Activated B cell treated with CpG ODN at 0.5 μM for 24 hours (primary cell): Measurements from ENCODE around the gene RAB28. TPM values are rescaled to one million over a fixed set of nuclear protein-coding genes. Genes with fewer than 3 reads are reported as not detected.

Experiments
- ATAC-seq: fragments of 200-7000 bp; cut with Tn5 transposase; one replicate; pipeline ENCODE4 v1.10.0; 2021; ENCODE audit warnings: low read depth, mild to moderate bottlenecking, moderate library complexity
- CTCF ChIA-PET: fragments of 350-600 bp; sonication (Branson Sonifier 250); formaldehyde crosslinking; loops from one replicate; lab custom pipeline; 2021; ENCODE audit warnings: antibody characterized with exemption; lab: Charles Lee
- POLR2A ChIA-PET: fragments of 350-600 bp; sonication (Branson Sonifier 250); formaldehyde crosslinking; loops from one replicate; lab custom pipeline; 2021; ENCODE audit warnings: antibody characterized with exemption; lab: Charles Lee
- DNase-seq: peaks from one replicate; pipeline ENCODE4 v3.0.0; 2022
- H3K27ac Mint-ChIP-seq: one replicate; pipeline ENCODE4 v1.8.0; 2020; ENCODE audit warnings: mixed read lengths
- H3K27me3 Mint-ChIP-seq: one replicate; pipeline ENCODE4 v1.8.0; 2021; ENCODE audit warnings: mixed read lengths
- H3K36me3 Mint-ChIP-seq: one replicate; pipeline ENCODE4 v1.8.0; 2021; ENCODE audit warnings: low read depth, mixed read lengths
- H3K4me1 Mint-ChIP-seq: one replicate; pipeline ENCODE4 v1.8.0; 2021; ENCODE audit warnings: mixed read lengths
- H3K4me3 Mint-ChIP-seq: one replicate; pipeline ENCODE4 v1.8.0; 2020; ENCODE audit warnings: mild to moderate bottlenecking, mixed read lengths
- H3K9me3 Mint-ChIP-seq: one replicate; pipeline ENCODE4 v1.8.0; 2020; ENCODE audit warnings: mixed read lengths
- CTCF ChIP-seq: fragments of 200-600 bp; IDR thresholded peaks from one replicate; pipeline ENCODE4 v1.8.0; 2022; ENCODE audit warnings: antibody characterized with exemption, mild to moderate bottlenecking
- intact Hi-C: fragments of 100-400 bp; cut with micrococcal nuclease; formaldehyde crosslinking; loops from one replicate; pipeline ENCODE4 v1.15.1; 2024
- total RNA-seq: library from RNA; stranded (reverse); gene quantifications from 2 replicates; pipeline ENCODE4 v1.2.3, GENCODE V29; 2022

The RAB28 gene
- total RNA-seq, 1 donor from 2014 or later = 16.9 TPM

- peaks cover 14% of the 10 kb centered on the region for H3K36me3 Mint-ChIP-seq
- no peak overlapping the region for H3K4me3 Mint-ChIP-seq
- CTCF ChIA-PET = no interaction called here
- no peak overlapping the region for H3K27ac Mint-ChIP-seq
- H3K9me3 Mint-ChIP-seq = peaks cover 3% of the 10 kb centered on the region
- no peak for TF ChIP-seq CTCF
- POLR2A ChIA-PET = no interaction called here
- ATAC-seq = no peak
- DNase-seq = no peak
- peaks cover 34% of the 10 kb centered on the region for H3K4me1 Mint-ChIP-seq
- no peaks in the 10 kb centered on the region for H3K27me3 Mint-ChIP-seq
- intact Hi-C loops = no loop called here
These were observed 53.1 kb downstream of the RAB28 start for GRCh38 chr4:13430834-13431568.

- no peak overlapping the region for H3K4me3 Mint-ChIP-seq
- H3K27ac Mint-ChIP-seq = no peak overlapping the region
- intact Hi-C loops = no loop called here
- H3K4me1 Mint-ChIP-seq = peaks cover 18% of the 10 kb centered on the region
- no peaks in the 10 kb centered on the region for H3K27me3 Mint-ChIP-seq
- H3K9me3 Mint-ChIP-seq = peaks cover 3% of the 10 kb centered on the region
- POLR2A ChIA-PET = no interaction called here
- CTCF ChIA-PET = no interaction called here
- no peak for ATAC-seq
- H3K36me3 Mint-ChIP-seq = peaks cover 21% of the 10 kb centered on the region
- no peak for TF ChIP-seq CTCF
- DNase-seq = no peak
These were observed 56.4 kb downstream of the RAB28 start for GRCh38 chr4:13427599-13428325.

- ATAC-seq = no peak
- H3K9me3 Mint-ChIP-seq = peaks cover 9% of the 10 kb centered on the region
- H3K27me3 Mint-ChIP-seq = no peaks in the 10 kb centered on the region
- H3K36me3 Mint-ChIP-seq = peaks cover 36% of the 10 kb centered on the region
- no peak for TF ChIP-seq CTCF
- CTCF ChIA-PET = no interaction called here
- intact Hi-C loops = no loop called here
- H3K4me1 Mint-ChIP-seq = peaks cover 4% of the 10 kb centered on the region
- POLR2A ChIA-PET = no interaction called here
- no peak for DNase-seq
- no peak overlapping the region for H3K4me3 Mint-ChIP-seq
- no peak overlapping the region for H3K27ac Mint-ChIP-seq
These were observed 68.9 kb downstream of the RAB28 start for GRCh38 chr4:13415068-13415785.

DNA sequence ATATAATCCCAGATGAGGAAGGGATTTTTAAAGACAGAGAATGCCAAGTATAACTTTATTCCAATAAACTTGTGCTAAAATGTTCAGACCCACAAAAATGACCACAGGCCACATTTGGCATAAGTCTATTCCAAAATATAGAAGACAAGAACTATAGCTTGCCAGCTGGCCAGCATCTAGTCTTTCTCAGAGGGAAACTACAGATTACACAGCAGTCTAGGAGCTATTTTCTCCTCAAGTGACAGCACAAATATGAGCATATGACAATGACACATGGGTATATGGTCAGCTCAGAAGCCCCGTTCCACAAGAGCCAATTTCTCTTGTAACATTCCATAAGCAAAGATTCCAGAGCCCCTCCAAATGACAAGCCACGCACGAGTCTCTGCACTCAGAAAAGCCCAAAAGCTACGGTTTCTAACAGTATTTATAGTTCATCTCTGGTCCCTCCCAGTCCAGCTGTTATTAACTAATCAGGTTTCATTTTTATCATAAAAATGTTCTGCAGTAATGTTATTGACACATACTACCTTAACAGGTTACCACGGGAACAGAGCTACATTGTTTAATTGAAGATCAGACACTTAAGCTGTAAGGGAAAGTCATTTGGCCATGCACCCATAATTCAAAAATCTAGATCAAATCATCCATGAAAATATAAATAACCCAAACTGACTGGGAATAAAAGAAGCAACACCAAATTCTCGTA lies 70.3 kb downstream of the RAB28 start:
- H3K36me3 Mint-ChIP-seq = peaks cover 26% of the 10 kb centered on the region
- no peak for TF ChIP-seq CTCF
- intact Hi-C loops = no loop called here
- ATAC-seq (no peak), DNase-seq (no peak)
- no peaks in the 10 kb centered on the region for H3K27me3 Mint-ChIP-seq
- CTCF ChIA-PET = no interaction called here
- no peak overlapping the region for H3K4me3 Mint-ChIP-seq
- H3K27ac Mint-ChIP-seq = no peak overlapping the region
- POLR2A ChIA-PET = no interaction called here
- peaks cover 5% of the 10 kb centered on the region for H3K9me3 Mint-ChIP-seq
- H3K4me1 Mint-ChIP-seq = peaks cover 7% of the 10 kb centered on the region
